ENCODE measurements around the gene OTUD1.

GRCh38 chr10:23439961-23440889, 1.4 kb downstream of the OTUD1 start:
- TF ChIP-seq CTCF (conservative IDR thresholded peaks at IDR 0.05 in 1 of 2, IDR thresholded peaks at IDR 0.05 in 1 of 2; ENCODE audit: low read depth in 1 of 2, low read length in 2 of 2) (no peak), EZH2 (IDR thresholded peaks at IDR 0.05; ENCODE audit: low read length, missing control alignments) (no peak)

Measured in fibroblast of lung (primary cell).